ENCODE results near the gene CCDC85A. TPM values are rescaled to one million over a fixed set of nuclear protein-coding genes. Genes with fewer than 3 reads are reported as not detected.

Gene CCDC85A
- total RNA-seq, 1 experiment from 2014 or later: not detected

GRCh38 chr2:56364902-56365301 lies 181.1 kb downstream of the CCDC85A start:
- no peak for DNase-seq (ENCODE audit: low read depth)

GRCh38 chr2:56369316-56369715 lies 185.5 kb downstream of the CCDC85A start:
- peak; percentile 2 for DNase-seq (ENCODE audit: low read depth)

DNA sequence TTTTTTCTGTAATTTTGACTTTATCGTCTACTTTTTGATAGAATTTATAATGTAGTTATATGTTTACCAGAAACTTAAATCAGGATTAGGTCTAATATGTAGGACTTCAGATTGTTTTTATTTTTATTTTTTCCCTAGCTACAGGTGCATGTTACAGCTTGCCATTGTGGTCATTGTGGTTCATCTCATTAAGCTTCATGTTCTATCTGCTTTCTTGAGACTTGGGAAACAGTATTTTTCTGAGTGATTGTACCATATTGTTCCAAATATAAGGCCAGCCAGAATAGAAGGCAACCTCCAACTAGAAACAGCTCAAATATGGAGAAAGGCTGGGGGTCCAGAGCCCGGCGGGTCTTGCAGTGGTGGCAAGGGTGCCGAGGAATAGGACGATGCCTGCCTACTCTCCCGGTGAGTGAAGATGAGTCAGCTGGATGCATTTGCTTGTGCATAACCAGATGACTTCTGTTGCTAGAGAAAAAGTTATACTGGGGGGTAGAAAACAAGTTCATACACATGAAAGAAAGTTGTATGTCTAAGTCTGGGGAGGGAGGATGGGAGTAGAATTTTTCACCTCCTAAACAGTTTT lies 188.4 kb downstream of the CCDC85A start:
- DNase-seq (ENCODE audit: low read depth): no peak

DNA sequence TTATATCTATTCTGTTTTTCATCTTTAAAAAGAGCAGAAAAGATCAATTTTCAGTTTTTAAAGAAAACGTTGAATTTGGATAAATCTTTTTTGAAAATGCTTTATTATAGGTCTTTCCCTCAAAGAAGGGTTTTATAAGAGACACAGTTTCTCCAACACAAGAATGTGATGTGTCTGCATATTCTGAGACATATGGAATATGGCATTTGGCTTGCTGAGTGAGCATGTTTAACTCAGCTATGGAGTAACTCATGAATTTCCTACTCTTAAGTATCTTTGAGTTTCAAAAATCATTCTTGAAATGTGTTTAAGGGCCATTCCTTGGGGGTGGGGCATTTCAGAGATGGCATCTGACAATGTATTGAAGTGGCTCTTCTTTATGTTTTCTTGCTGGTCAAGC lies 191.5 kb downstream of the CCDC85A start:
- DNase-seq (ENCODE audit: low read depth): no peak

DNA sequence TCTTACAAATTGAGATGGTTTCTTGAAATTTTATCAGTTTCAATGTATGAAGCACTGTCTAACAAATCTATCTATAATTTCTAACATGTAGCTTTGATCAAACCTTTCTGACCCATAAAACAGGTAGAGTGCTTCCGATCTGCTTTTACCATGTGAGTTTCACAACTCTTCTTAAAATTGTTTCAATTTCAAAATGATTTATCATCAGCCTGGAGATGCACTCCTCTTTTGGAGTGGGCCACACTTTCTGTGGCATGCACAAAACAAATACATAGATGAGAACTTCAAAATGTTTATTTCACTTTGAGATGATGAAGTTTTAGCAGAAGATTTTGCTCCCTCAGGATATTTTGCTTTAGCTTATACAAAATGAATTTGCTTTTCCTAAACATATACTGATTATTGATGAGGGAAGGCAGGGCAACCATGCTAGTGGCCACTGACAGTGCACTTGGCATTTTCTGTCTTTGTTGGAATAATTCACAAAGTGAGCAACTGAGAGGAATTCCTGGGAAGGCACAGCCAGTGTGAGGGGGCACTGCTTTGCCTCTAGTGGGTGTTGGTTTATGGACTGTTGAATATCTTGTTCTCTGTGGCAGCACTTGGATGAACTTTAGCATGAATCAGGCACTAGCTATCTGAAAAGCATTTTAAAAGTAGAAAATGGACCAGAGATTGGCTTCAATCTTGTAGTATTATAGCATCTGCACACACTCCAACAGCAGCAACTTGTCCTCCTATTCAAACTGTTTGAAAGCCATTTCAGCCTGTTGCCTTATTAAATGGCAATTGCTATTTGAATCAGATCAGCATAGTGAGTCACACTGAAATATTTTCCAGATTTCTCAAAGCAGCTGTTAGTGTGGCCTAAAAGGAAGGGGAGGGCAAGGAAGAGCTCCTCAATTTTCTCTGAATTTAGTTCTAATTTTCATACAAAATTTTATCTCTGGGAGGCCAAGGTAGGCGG lies 193.2 kb downstream of the CCDC85A start:
- no peak for DNase-seq (ENCODE audit: low read depth)

- no peak for DNase-seq (ENCODE audit: low read depth)
Observed at GRCh38 chr2:56379066-56379465, 195.3 kb downstream of the CCDC85A start.

- no peak for DNase-seq (ENCODE audit: low read depth)
Observed at GRCh38 chr2:56380861-56381260, 197.1 kb downstream of the CCDC85A start.

DNA sequence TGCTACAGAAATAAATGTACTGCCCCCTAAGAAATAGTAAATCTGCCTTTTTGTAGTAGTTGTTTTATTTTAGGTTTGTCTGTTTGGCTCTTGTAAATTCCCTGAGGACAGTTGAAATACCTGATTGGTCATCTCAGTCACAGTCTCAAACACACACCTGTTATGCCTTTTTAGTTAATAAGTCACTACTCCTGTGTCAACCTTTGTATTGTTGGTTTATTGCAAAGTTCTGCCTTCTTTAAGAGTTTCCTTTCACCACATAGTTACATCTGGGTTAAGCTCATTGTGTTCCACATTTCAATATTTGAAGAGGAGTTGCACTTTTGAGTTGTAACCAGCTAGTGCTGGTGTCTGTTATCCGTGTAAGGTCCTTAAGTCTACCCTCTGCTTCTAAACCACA lies 198.7 kb downstream of the CCDC85A start:
- no peak for DNase-seq (ENCODE audit: low read depth)

DNA sequence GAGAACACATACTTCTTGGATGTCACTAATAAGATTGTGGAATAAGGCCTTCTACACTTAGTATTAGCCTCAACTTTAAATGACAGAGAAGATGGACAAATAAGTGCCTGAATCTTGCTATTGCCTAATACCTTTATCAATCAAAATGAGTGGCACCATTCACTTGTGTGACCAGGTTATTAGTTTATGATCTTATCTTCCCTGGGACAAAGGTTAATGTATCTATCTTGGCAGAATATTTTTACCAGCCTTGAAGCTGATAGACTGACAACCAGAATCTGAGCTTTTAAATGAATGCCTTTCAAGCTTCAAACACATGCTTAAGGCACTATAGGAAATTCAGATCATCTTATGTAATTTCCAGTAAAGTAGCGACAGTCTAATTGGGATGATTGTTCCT lies 202.9 kb downstream of the CCDC85A start:
- DNase-seq (ENCODE audit: low read depth): no peak

- DNase-seq (ENCODE audit: low read depth): no peak
Observed at GRCh38 chr2:56390644-56391043, 206.9 kb downstream of the CCDC85A start.

DNA sequence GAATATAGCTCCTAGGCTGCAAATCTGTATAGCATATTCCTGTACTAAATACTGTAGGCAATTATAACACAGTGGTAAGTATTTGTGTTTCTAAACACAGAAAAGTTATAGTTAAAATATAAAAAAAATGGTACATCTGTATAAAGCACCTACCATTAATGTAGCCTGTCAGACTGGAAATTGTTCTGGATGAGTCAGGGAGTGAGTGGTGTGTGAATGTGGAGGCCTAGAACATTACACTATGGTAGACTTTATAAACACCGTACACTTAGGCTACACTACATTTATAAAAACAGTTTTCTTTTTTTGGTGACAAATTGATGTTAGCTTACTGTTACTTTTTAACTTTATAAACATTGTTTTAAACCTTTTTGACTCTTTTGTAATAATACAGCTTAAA lies 226.3 kb downstream of the CCDC85A start:
- DNase-seq (ENCODE audit: low read depth): no peak

- no peak for DNase-seq (ENCODE audit: low read depth)
Observed at GRCh38 chr2:56416500-56417176, 232.8 kb downstream of the CCDC85A start.
